ENCODE results near the gene NFX1. TPM values are rescaled to one million over a fixed set of nuclear protein-coding genes. Genes with fewer than 3 reads are reported as not detected.
A peak's percentile ranks its signal among the peaks of the same experiment; 100 is the strongest.
"Not testable (repeated sequence)": the region's sequence is repeated elsewhere in the genome, so short reads cannot be mapped to it uniquely, and the experiment has no call there.

Gene NFX1
- total RNA-seq, 2 experiments from 2014 or later: 37.5 to 37.8 TPM

DNA sequence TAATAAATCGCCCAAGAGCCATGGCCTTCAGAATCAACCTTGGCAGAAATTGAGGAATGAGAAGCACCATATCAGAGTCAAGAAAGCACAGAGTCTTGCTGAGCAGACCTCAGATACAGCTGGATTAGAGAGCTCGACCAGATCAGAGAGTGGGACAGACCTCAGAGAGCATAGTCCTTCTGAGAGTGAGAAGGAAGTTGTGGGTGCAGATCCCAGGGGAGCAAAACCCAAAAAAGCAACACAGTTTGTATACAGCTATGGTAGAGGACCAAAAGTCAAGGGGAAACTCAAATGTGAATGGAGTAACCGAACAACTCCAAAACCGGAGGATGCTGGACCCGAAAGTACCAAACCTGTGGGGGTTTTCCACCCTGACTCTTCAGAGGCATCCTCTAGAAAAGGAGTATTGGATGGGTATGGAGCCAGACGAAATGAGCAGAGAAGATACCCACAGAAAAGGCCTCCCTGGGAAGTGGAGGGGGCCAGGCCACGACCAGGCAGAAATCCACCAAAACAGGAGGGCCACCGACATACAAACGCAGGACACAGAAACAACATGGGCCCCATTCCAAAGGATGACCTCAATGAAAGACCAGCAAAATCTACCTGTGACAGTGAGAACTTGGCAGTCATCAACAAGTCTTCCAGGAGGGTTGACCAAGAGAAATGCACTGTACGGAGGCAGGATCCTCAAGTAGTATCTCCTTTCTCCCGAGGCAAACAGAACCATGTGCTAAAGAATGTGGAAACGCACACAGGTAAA, 4.5 kb downstream of the NFX1 start:
- H3K4me3 Mint-ChIP-seq: no peak overlapping the region
- no peak for DNase-seq
- H3K4me1 Mint-ChIP-seq: peaks cover 81% of the 10 kb centered on the region
- ChIA-PET POLR2A (no interaction called here), CTCF (no interaction called here)
- no peaks in the 10 kb centered on the region for H3K27me3 Mint-ChIP-seq
- H3K27ac Mint-ChIP-seq: no peak overlapping the region
- no peaks in the 10 kb centered on the region for H3K9me3 Mint-ChIP-seq
- peaks cover 82% of the 10 kb centered on the region for H3K36me3 Mint-ChIP-seq (ENCODE audit: low read depth)

DNA sequence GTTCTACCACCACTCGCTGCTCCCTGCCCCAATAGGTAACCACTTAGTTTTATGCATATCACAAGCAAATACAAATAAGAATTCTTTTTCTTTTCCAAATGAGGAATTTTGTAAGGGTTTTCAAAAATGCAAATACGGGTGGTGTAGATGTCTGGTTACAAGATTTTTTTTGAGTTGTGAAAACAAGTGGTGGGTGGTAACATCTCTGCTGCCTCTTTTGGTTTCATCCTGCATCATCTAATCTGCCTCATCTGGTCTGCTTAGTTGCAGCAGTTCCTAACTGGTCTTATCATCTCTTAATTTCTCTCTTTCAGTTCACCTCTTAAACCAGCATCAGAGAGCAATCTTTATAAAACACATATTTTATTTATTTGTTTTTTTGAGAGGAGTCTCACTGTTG, 5.3 kb downstream of the NFX1 start:
- ChIA-PET CTCF (interaction anchor here (1.7 kb wide), 2 partner anchors 8 to 11 kb away, joined by 4 to 7 read pairs; no protein-coding TSS in a partner anchor), POLR2A (no interaction called here)
- Mint-ChIP-seq H3K27ac (peak overlapping the region; percentile 38), H3K36me3 (ENCODE audit: low read depth) (peaks cover 81% of the 10 kb centered on the region), H3K4me3 (no peak overlapping the region), H3K4me1 (peaks cover 82% of the 10 kb centered on the region), H3K27me3 (no peaks in the 10 kb centered on the region), H3K9me3 (no peaks in the 10 kb centered on the region)
- DNase-seq: no peak

DNA sequence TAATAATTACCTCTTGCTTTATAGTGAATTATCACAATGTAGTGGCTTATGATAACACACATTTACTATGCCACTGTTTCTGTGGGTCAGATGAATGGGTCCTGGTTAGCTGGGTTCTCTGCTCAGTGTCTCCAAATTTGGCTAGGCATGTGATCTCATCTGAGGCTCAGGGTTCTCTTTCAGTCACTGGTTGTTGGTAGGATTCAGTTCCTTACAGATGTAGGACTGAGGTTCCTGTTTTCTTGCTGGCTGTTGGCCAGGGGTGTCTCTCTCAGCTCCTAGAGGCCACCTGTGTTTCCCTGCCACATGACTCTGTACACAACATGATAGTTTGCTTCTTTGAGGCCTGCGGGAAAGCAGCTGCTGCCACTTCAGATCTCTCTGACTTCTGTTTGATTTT, 7.1 kb downstream of the NFX1 start:
- DNase-seq: no peak
- POLR2A ChIA-PET: interaction anchor here (0.7 to 1.1 kb wide), 2 partner anchors 8 to 9 kb away, joined by 3 to 4 read pairs; no protein-coding TSS in a partner anchor
- H3K27me3 Mint-ChIP-seq: no peaks in the 10 kb centered on the region
- CTCF ChIA-PET: interaction anchor here (1.3 to 1.7 kb wide), 2 partner anchors 10 to 78 kb away, joined by 5 to 7 read pairs; no protein-coding TSS in a partner anchor
- H3K36me3 Mint-ChIP-seq (ENCODE audit: low read depth): peaks cover 75% of the 10 kb centered on the region
- no peak overlapping the region for H3K4me3 Mint-ChIP-seq
- H3K9me3 Mint-ChIP-seq: no peaks in the 10 kb centered on the region
- peak overlapping the region; percentile 37 for H3K27ac Mint-ChIP-seq
- H3K4me1 Mint-ChIP-seq: peaks cover 66% of the 10 kb centered on the region

DNA sequence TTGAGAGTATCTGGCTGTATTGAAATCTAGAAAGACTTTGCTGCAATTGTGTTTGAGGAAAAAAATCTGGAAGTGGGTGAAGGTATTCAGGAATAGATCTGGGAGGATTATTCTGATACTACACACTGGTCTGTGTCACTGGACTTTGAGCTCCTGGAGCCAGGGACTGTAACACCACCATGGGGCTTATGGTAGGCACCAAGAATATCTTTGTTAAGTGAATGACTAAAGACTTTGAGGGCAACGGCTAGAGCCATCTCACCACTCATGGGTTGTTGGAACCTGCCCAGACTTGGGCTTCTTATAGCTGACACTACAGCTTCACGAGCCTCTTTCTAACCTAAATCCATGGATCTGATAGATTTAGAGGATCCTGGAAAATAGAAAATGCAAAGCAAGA, 10.2 kb downstream of the NFX1 start:
- POLR2A ChIA-PET: interaction anchor here (0.7 to 5.9 kb wide), 3 partner anchors 10 to 19 kb away, joined by 3 to 42 read pairs (median 5); partner anchors contain the start of gene NFX1
- H3K4me1 Mint-ChIP-seq: peaks cover 46% of the 10 kb centered on the region
- no peak overlapping the region for H3K27ac Mint-ChIP-seq
- DNase-seq: no peak
- H3K27me3 Mint-ChIP-seq: no peaks in the 10 kb centered on the region
- H3K4me3 Mint-ChIP-seq: no peak overlapping the region
- CTCF ChIA-PET: interaction anchor here (1.7 kb wide), 1 partner anchor 11 kb away, joined by 4 read pairs; the partner anchor contains the start of gene NFX1
- no peaks in the 10 kb centered on the region for H3K9me3 Mint-ChIP-seq
- peaks cover 61% of the 10 kb centered on the region for H3K36me3 Mint-ChIP-seq (ENCODE audit: low read depth)

DNA sequence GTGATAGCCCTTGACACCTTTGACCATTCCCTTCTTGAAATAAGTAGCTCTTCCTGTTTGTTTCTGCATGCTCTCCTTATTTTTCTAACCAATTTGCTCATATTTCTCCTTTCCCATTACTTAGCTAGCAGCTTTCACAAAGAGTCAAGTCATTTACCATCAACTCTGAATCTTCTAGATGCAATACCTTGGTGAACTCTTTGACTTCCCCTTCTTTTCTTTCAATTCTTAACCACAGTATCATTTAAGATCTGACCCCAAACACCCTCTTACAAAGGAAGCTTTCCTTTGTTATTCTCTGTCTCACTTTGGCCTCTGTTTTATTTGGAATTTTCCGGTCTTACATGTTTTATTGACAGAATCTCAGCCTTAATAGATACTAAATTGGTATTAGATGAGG, 14.0 kb downstream of the NFX1 start:
- DNase-seq: no peak
- peaks cover 23% of the 10 kb centered on the region for H3K4me1 Mint-ChIP-seq
- ChIA-PET CTCF (interaction anchor here (1.1 kb wide), 1 partner anchor 162 kb away, joined by 4 read pairs; no protein-coding TSS in a partner anchor), POLR2A (interaction anchor here (5.9 kb wide), 1 partner anchor 13 kb away, joined by 42 read pairs; the partner anchor contains the start of gene NFX1)
- peaks cover 44% of the 10 kb centered on the region for H3K36me3 Mint-ChIP-seq (ENCODE audit: low read depth)
- H3K27ac Mint-ChIP-seq: no peak overlapping the region
- no peaks in the 10 kb centered on the region for H3K27me3 Mint-ChIP-seq
- no peaks in the 10 kb centered on the region for H3K9me3 Mint-ChIP-seq
- H3K4me3 Mint-ChIP-seq: no peak overlapping the region

DNA sequence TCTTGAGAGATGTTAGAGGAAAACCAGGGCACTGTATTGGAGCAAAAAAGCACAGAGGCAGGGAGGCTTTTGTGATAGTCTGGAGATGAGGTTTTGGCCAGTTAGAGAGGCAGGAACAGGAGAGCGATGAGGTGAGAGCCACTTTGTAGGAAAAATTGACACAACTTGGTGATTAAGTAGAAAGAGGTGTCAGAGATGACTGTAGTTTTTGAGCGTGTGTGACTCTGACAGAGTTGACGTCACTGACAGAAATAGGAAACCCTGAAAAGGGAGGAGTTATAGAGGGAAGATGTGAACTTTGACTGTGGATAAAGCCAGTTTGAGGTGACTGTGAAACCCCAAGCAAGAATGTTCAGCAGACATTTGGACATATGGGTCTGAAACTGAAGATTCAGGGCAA, 15.7 kb downstream of the NFX1 start:
- ChIA-PET CTCF (no interaction called here), POLR2A (interaction anchor here (0.9 to 1.0 kb wide), 2 partner anchors 9 to 16 kb away, joined by 3 to 4 read pairs; partner anchors contain the start of gene NFX1)
- H3K9me3 Mint-ChIP-seq: no peaks in the 10 kb centered on the region
- no peak overlapping the region for H3K4me3 Mint-ChIP-seq
- peaks cover 31% of the 10 kb centered on the region for H3K4me1 Mint-ChIP-seq
- H3K36me3 Mint-ChIP-seq (ENCODE audit: low read depth): peaks cover 44% of the 10 kb centered on the region
- peak; percentile 44 for DNase-seq
- no peaks in the 10 kb centered on the region for H3K27me3 Mint-ChIP-seq
- H3K27ac Mint-ChIP-seq: no peak overlapping the region

DNA sequence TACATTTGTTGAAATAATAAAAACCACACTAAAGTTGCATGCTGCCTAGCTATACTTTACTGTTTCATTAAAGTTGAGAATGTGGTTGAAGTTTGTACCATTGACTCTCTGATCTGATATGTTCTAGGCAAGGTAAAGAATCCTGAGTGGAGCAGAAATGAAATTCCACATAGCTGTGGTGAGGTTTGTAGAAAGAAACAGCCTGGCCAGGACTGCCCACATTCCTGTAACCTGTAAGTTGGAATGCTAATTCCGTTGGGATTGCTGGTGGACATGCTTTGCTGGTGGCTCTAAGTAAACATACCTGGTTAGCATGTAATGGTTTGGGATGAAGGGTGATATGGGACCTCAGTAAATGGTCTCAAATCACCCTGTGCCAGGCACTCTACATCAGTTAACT, 16.8 kb downstream of the NFX1 start:
- no peak for DNase-seq
- Mint-ChIP-seq H3K9me3 (no peaks in the 10 kb centered on the region), H3K27ac (no peak overlapping the region), H3K4me1 (peaks cover 40% of the 10 kb centered on the region), H3K36me3 (ENCODE audit: low read depth) (peaks cover 50% of the 10 kb centered on the region), H3K27me3 (no peaks in the 10 kb centered on the region), H3K4me3 (no peak overlapping the region)
- CTCF ChIA-PET: no interaction called here
- POLR2A ChIA-PET: interaction anchor here (3.4 kb wide), 1 partner anchor 16 kb away, joined by 11 read pairs; the partner anchor contains the start of gene NFX1

DNA sequence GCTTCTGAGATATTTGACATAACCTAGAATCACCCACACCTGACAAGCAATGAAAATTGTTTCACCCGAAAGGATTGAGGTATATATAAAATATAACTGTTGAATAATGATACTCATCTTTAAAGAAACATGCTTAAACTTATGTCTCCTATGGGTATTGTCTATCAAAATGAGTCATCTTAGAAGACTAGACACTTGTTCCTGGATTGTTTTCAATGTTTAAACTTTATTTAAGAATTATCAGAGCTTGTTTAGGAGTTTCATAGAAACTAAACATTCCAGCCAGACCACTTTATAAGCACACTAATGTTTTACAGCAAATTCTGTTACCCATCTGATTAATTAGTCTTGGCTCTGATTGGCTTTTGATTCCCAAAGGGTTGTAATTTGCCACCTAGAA, 19.6 kb downstream of the NFX1 start:
- no peaks in the 10 kb centered on the region for H3K27me3 Mint-ChIP-seq
- peaks cover 34% of the 10 kb centered on the region for H3K4me1 Mint-ChIP-seq
- H3K27ac Mint-ChIP-seq: no peak overlapping the region
- CTCF ChIA-PET: interaction anchor here (1.2 kb wide), 2 partner anchors 22 to 65 kb away, joined by 3 read pairs; no protein-coding TSS in a partner anchor
- H3K36me3 Mint-ChIP-seq (ENCODE audit: low read depth): peaks cover 57% of the 10 kb centered on the region
- H3K9me3 Mint-ChIP-seq: no peaks in the 10 kb centered on the region
- POLR2A ChIA-PET: interaction anchor here (3.4 kb wide), 1 partner anchor 19 kb away, joined by 11 read pairs; the partner anchor contains the start of gene NFX1
- no peak for DNase-seq
- no peak overlapping the region for H3K4me3 Mint-ChIP-seq

DNA sequence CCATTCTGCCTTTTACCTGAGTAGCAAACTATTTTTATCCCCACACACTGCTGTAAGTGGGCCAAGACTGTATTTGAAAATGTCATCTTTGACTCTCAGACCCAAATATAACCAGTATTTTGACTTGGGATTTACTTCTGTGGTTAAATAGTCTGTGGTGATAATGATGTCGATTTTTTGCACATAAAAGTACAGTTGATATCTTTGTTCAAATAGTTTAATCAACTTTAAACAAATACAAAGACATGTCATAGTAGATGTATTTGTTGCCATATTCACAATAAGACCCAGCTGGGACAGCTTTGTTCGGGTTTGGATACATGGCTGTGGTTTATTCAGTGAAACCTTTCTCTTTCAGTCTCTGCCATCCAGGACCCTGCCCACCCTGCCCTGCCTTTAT, 20.4 kb downstream of the NFX1 start:
- Mint-ChIP-seq H3K9me3 (no peaks in the 10 kb centered on the region), H3K27ac (no peak overlapping the region), H3K4me1 (peaks cover 34% of the 10 kb centered on the region), H3K36me3 (ENCODE audit: low read depth) (peaks cover 64% of the 10 kb centered on the region), H3K27me3 (no peaks in the 10 kb centered on the region), H3K4me3 (no peak overlapping the region)
- ChIA-PET POLR2A (interaction anchor here (3.4 kb wide), 1 partner anchor 20 kb away, joined by 11 read pairs; the partner anchor contains the start of gene NFX1), CTCF (interaction anchor here (1.2 kb wide), 1 partner anchor 64 kb away, joined by 3 read pairs; no protein-coding TSS in a partner anchor)
- DNase-seq: no peak

DNA sequence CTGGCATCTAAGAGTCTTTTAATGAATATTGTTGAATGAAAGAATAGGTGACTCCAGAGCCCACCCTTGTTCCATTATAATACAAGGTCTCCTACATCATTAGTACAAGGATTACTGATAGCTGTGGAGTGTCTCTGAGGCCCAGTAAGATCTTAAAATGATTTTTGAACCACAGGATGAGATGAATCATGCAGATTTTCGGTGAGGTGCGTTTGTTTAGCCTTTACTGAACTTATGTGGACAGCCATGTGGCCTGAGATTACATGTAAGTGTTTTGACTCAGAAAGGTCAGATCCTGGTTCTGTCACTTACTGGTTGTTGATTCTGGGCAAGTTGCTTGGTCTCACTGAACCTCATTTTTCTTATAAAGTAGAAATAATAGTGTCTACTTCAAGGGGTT, 21.6 kb downstream of the NFX1 start:
- ChIA-PET CTCF (no interaction called here), POLR2A (interaction anchor here (1.1 kb wide), 1 partner anchor 22 kb away, joined by 5 read pairs; the partner anchor contains the start of gene NFX1)
- Mint-ChIP-seq H3K27ac (peak overlapping the region; percentile 47), H3K36me3 (ENCODE audit: low read depth) (peaks cover 76% of the 10 kb centered on the region), H3K4me3 (no peak overlapping the region), H3K27me3 (no peaks in the 10 kb centered on the region), H3K4me1 (peaks cover 31% of the 10 kb centered on the region), H3K9me3 (no peaks in the 10 kb centered on the region)
- DNase-seq: no peak

DNA sequence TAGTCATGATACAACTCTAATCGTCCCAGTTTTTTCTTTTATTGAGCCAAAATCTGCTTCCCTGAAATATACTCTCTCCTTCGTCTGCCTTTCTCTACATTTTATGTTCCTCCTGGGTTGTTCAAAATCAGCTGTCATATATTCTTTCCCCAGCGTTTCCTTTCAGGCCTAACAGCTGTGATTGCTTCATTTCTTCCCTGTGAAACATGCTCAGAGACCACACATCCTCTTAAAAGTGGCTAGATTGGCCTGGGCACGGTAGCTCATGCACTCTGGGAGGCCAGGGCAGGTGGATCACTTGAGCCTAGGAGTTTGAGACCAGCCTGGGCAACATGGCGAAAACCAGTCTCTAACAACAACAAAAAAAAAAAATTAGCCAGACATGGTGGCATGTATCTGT, 25.1 kb downstream of the NFX1 start:
- no peak for DNase-seq
- peaks cover 18% of the 10 kb centered on the region for H3K4me1 Mint-ChIP-seq
- POLR2A ChIA-PET: interaction anchor here (1.2 kb wide), 2 partner anchors 14 to 100 kb away, joined by 5 to 6 read pairs; no protein-coding TSS in a partner anchor
- peaks cover 75% of the 10 kb centered on the region for H3K36me3 Mint-ChIP-seq (ENCODE audit: low read depth)
- no peak overlapping the region for H3K27ac Mint-ChIP-seq
- H3K27me3 Mint-ChIP-seq: no peaks in the 10 kb centered on the region
- no peaks in the 10 kb centered on the region for H3K9me3 Mint-ChIP-seq
- CTCF ChIA-PET: interaction anchor here (0.7 to 2.2 kb wide), 2 partner anchors 29 to 235 kb away, joined by 3 to 6 read pairs; no protein-coding TSS in a partner anchor
- no peak overlapping the region for H3K4me3 Mint-ChIP-seq

DNA sequence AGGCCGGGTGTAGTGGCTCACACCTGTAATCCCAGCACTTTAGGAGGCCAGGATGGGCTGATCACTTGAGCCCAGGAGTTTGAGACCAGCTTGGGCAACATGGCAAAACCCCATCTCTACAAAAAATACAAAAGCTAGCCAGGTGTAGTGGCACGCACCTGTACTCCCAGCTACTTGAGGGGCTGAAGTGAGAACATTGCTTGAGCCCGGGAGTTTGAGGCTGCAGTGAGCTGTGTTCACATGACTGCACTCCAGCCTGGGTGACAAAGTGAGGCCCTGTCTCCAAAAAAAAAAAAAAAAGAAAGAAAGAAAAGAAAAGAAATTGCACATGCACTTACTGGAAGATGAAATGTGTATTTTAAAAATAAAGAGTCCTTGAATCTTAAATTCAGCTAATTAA, 26.8 kb downstream of the NFX1 start:
- POLR2A ChIA-PET: interaction anchor here (1.0 to 1.7 kb wide), 2 partner anchors 27 kb away, joined by 6 read pairs; partner anchors contain the start of gene NFX1
- not testable (repeated sequence) for H3K27ac Mint-ChIP-seq

DNA sequence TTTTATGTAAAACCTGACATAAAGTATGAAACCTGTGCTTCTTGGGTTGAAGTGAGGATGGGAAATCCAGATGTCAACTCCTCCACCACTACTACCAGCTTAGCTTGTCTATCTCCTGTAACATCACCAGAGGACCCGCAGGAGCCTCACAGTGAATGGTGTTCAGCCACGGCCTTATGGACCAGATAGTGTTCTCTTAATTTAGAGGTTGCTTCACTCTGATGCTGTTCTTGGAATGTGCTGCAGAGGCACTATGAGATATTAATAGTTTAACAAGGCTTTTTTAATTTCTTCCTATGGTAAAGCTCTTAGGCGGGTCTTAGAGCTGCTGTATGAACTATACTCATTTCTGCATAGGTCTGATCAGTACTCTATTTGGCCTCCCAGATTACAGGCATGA, 27.9 kb downstream of the NFX1 start:
- Mint-ChIP-seq H3K4me1 (peaks cover 2% of the 10 kb centered on the region), H3K27ac (no peak overlapping the region), H3K36me3 (ENCODE audit: low read depth) (peaks cover 73% of the 10 kb centered on the region), H3K9me3 (no peaks in the 10 kb centered on the region), H3K4me3 (no peak overlapping the region), H3K27me3 (no peaks in the 10 kb centered on the region)
- DNase-seq: no peak
- ChIA-PET POLR2A (interaction anchor here (1.7 kb wide), 1 partner anchor 28 kb away, joined by 6 read pairs; the partner anchor contains the start of gene NFX1), CTCF (no interaction called here)

More for the DNA sequence above, 26.8 kb downstream of the NFX1 start:
- CTCF ChIA-PET: interaction anchor here (0.7 kb wide), 2 partner anchors 30 to 559 kb away, joined by 3 to 4 read pairs; no protein-coding TSS in a partner anchor
- DNase-seq, H3K4me3 Mint-ChIP-seq, H3K4me1 Mint-ChIP-seq, H3K9me3 Mint-ChIP-seq, H3K27me3 Mint-ChIP-seq: not testable (repeated sequence)
- peaks cover 73% of the 10 kb centered on the region for H3K36me3 Mint-ChIP-seq (ENCODE audit: low read depth)

Data from activated CD4-positive, alpha-beta memory T cell treated with anti-CD3 and anti-CD28 coated beads, Interleukin-2, amount 10 ng/mL, durations not matched to agents 7 days and 5 days (primary cell).